ENCODE data around the gene OPN3.

Gene OPN3

DNA sequence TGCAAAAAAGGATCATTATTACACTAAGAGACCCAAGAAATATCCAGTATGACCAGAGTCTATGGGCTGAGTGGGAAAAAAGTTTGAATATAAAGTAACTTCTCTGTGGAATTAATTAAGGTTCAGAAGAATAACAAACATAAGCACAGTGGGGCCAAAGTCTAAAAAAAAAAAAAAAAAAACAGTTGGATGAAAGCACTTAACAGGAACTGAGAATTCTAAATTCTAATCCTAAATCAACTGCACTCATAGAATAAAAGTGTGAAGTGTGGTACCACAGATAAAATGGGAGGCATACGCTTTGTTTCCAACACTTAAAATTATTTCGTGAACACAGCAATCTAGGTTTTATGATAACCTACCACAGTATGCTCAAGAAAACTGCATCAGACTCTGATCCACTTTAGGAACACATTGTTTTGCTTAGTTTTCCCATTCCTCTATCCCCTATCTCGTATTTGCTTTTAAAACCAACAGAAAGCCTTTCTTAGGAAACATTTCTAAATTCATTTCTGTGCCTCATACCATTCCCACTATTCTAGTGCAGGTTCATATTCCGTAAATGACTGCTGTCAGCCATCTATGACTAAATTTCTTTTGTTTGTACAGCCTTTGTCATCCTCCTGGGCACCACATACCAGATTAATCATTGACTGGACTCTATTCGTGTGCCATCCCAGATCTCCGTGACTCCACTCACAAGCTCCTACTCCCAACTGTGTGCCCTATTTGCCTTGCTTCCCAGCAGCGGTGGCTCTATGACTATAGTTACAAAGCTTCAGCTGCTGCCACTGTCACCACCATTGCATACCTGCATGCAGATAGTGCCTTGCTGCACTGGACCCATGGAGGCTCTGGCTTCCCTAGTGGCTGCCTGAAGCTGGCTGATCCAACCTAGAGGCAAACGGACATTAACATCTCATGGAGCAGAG is 24.9 kb downstream of the OPN3 start:
- DNase-seq: no peak

- no peak for DNase-seq
These were observed 25.6 kb downstream of the OPN3 start for GRCh38 chr1:241614572-241614971.

- no peak for DNase-seq
These were observed 26.0 kb downstream of the OPN3 start for GRCh38 chr1:241614144-241614543.

DNA sequence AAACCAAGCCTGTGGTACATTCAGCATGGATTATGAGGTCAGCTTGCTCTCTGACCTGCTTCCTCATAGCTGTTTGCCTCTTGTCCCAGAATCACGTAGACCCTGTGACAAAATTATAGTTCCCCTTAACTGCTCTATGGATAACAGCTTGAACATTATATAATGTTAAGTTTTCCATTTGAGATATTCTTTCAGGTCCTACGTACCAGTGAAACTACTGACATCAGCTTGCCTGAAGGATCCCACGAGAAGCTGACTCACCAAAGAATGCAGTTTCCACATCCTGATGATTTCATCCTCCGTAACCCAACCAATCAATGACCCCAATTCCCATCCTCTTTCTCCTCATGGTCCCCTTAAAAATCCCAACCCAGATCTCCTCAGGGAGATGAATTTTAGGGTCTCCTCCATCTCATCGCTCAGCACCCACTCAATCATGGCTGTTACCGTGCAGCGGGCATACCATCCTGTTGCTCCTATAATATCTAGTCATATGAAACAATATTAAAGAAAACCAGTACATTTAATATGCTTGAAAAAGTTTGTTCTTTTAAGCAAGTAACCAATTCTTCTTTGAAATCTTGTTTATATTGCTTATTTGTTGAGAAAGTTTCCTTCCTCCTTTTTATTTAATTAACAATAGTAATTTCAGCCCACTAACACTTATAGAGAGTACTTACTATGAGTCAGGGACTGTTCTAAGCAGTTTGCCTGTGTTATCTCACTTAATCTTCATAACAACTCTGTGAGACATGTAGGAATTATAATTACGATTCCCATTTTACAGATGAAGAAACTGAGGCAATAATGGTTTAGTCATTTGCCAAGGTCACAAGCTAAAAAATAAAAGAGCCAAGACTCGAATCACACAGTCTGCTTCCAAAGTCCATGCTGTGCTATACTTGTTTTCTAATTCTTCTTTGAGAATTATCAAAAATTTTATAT is 27.4 kb downstream of the OPN3 start:
- no peak for DNase-seq

DNA sequence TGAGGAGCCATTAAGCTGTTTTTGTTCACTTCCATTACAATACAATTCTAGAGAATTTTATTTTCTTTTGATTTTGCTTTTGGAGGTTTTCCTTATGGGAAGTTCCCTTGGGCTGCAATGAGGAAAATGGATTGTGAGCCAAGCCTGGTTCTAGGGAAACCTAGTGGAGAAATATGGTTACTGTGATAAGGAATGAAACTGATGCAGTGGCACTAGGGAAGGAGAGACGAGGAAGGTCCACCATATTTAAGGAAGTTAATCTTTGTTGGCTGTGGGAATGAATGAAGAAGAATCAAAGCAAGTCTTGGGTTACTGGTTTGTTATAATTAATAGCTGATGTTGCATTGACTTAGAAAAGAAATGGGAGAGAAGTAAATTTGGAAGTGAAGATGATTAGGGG is 28.4 kb downstream of the OPN3 start:
- DNase-seq: no peak

- DNase-seq: no peak
These were observed 29.1 kb downstream of the OPN3 start for GRCh38 chr1:241611063-241611462.

GRCh38 chr1:241610056-241610815 is 29.9 kb downstream of the OPN3 start:
- DNase-seq: no peak

DNA sequence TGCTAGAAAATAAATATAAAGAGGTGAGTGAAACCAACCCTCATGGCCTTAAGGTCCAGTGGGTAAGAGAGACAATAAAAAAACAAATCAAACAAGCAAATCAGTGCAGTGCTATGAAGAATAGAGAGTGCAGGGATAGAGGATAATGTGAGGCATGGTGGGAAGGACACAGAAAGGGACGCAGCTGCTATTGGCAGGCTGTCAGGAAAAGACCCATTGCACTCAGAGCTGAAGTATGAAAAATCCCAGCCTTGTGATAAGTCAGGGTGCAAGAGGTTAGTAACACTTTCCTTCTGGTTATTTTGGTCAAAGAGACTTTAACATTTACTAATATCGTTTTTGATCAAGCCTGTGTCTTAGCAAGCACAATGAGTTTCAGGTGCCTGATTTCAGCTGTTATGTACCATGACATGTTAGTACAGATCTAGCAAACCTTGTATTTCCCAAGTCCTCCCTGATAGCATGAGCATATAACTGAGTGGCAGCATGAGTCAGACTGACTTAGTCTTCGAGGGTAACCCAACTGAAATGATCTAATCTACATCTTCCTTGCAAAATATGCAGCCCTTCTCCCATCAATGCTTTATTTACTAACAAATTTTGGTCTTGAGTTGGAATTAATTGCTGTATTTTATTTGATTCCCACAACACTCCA is 31.7 kb downstream of the OPN3 start:
- DNase-seq: no peak

DNA sequence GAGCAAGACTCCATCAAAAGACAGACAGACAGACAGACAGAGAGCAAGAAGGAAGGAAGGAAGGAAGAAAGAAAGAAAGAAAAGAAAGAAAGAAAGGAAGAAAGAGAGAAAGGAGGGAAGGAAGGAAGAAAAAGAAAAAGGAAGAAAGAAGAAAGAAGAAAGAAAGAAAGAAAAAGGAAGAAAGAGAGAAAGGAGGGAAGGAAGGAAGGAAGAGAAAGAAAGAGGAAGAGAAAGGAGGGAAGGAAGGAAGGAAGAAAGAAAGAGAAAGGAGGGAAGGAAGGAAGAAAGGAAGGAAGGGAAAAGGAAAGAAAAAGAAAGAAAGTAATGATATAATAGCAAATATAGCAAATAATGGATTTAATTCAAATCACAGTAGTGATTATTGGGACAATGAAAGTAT is 32.7 kb downstream of the OPN3 start:
- DNase-seq: no peak

DNA sequence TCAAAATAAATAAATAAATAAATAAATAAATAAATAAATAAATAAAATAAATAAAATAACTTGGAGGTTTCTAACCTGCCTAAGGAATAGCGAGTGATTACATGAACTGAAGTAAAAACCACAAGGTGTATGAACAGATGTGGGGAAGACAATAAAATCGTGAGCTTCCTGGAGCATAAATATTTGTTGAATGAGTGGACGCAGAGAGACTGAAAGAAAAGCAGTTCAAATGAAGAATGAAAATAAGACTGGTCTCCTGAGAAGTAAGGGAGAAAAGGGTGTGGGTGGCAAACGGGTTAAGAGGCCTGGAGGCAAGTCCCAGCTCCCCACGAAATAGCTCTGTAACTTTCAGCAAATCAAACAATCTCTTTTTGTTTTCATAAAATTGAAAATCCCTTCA is 33.6 kb downstream of the OPN3 start:
- DNase-seq: no peak

GRCh38 chr1:241605146-241605805 is 34.9 kb downstream of the OPN3 start:
- DNase-seq: no peak

- no peak for DNase-seq
These were observed 36.4 kb downstream of the OPN3 start for GRCh38 chr1:241603731-241604245.

DNA sequence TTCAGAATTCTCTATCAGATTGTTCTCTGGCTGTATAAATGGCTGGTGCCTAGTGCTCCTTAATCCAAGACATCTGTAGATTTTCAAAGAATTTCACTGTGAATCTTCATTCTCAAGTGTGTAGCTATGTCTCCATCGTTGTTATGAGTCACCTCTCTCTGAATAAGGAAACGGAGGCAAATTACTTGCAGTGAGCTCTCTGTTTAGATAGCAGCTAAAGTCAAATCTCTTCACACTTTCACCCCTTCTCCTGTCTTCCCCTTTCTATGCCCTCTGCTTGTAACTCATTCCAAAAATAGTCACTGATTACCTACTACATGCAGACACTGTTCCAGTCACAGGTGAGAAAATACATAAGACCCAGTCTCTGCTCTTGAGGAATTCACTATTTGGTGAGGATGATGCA is 39.7 kb downstream of the OPN3 start:
- no peak for DNase-seq

- DNase-seq: no peak
These were observed 41.9 kb downstream of the OPN3 start for GRCh38 chr1:241598249-241598648.

- no peak for DNase-seq
These were observed 43.5 kb downstream of the OPN3 start for GRCh38 chr1:241596633-241597032.

DNA sequence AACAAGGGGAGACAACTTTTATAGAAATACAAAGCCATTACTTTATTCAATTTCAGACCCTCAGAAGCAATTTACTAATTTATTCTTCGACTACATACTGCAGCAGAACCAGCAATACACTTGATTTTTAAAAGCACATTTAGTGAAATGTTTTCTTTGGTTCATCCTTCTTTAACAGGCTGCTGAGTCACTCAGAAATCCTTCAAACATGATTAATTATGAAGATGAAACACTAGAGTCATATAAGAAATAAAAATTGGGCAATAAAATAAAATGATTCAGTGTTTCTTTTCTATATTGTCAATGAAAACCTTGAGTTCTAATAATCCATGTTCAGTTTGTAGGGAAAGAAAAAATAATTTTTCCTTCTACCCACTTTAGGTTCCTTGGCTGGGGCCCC is 47.0 kb downstream of the OPN3 start:
- no peak for DNase-seq

GRCh38 chr1:241592273-241592958 is 47.8 kb downstream of the OPN3 start:
- no peak for DNase-seq

DNA sequence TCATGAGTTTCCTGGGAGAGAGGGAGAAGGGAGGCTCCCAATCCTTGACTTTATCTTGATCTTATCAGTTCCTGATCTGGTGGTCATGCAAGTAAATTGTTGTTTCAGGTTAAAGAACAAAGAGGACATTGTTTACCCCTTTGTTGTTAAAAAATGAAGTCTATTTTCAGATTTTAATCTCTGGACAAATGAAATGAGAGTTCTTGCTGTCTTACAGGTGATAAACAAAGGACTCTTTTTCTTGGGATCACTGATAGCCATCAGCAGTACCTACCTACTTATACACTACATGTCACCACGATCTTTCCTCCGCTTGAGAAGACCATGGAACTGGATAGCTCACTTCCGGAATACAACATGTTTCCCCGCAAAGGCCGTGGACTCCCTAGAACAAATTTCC is 48.4 kb downstream of the OPN3 start:
- no peak for DNase-seq

GRCh38 chr1:241591317-241591716 is 48.9 kb downstream of the OPN3 start:
- no peak for DNase-seq

GRCh38 chr1:241590719-241591118 is 49.5 kb downstream of the OPN3 start:
- DNase-seq: no peak

GRCh38 chr1:241589521-241589920 is 50.6 kb downstream of the OPN3 start:
- DNase-seq: no peak

Data from right hindlimb (tissue), 1 donor.